Fibroblast of villous mesenchyme (primary cell): ENCODE results near the gene SYT1. TPM values are rescaled to one million over a fixed set of nuclear protein-coding genes. Genes with fewer than 3 reads are reported as not detected.

Experiments
- DNase-seq: peaks from one replicate; pipeline ENCODE4 v3.0.0-alpha.2; 2010; ENCODE audit warnings: low read depth
- H3K4me3 ChIP-seq: 2 replicates; pipeline ENCODE4 v1.5.1; 2011; ENCODE audit warnings: low read depth, mild to moderate bottlenecking, low read length
- CTCF ChIP-seq: IDR thresholded peaks from 2 replicates; pipeline ENCODE4 v1.5.1; 2012; ENCODE audit warnings: low read depth, mild to moderate bottlenecking, low read length; ENCODE audit not compliant: insufficient read depth
- total RNA-seq: library from RNA; depleted of rRNA; stranded (reverse); fragments of >200 nt; gene quantifications from 2 replicates; pipeline ENCODE4 v1.2.3, GENCODE V29; 2012

Gene SYT1
- total RNA-seq, 1 donor: 3.9 TPM

GRCh38 chr12:79327465-79327864 lies 462.9 kb downstream of the SYT1 start:
- TF ChIP-seq CTCF: no peak
- no peak overlapping the region for H3K4me3 ChIP-seq
- DNase-seq: no peak

DNA sequence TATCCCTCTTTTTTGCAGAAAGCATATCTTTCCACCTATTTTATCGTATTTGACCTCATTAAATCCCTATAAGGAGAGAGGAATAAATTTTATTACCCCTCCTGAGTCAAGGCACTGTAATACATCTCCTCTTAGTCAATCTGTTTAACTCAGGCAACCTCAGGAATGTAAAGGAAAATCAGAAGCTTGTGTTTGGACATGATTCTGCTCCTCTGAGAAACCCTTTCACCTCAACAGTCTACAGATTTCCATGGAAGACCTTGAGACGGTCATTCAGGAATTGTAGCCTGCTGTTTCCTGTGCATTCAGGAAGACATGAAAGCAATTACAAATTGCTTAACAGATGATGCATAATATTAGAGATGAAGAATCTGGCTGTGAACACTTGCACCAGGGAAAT lies 465.4 kb downstream of the SYT1 start:
- H3K4me3 ChIP-seq: no peak overlapping the region
- TF ChIP-seq CTCF: no peak
- peak; percentile 9 for DNase-seq

GRCh38 chr12:79331870-79332269 lies 467.3 kb downstream of the SYT1 start:
- no peak for TF ChIP-seq CTCF
- DNase-seq: peak; percentile 7
- no peak overlapping the region for H3K4me3 ChIP-seq

- H3K4me3 ChIP-seq: no peak overlapping the region
- TF ChIP-seq CTCF: no peak
- DNase-seq: no peak
Observed at GRCh38 chr12:79333144-79333543, 468.6 kb downstream of the SYT1 start.

- DNase-seq: no peak
- no peak overlapping the region for H3K4me3 ChIP-seq
- TF ChIP-seq CTCF: no peak
Observed at GRCh38 chr12:79337662-79338290, 473.2 kb downstream of the SYT1 start.

- peak; percentile 62 for TF ChIP-seq CTCF
- no peak overlapping the region for H3K4me3 ChIP-seq
Observed at GRCh38 chr12:79344855-79345847, 480.6 kb downstream of the SYT1 start.

More at GRCh38 chr12:79344855-79345847, 480.6 kb downstream of the SYT1 start:
- peak; percentile 37 for DNase-seq
